Kidney tubule cell (primary cell): ENCODE results near the gene GCNT1.
"Not testable (repeated sequence)": the region's sequence is repeated elsewhere in the genome, so short reads cannot be mapped to it uniquely, and the experiment has no call there.

Experiments used
- DNase-seq: peaks from one replicate; pipeline ENCODE4 v3.0.0-alpha.2; 2018; ENCODE audit warnings: low spot score

The GCNT1 gene

GRCh38 chr9:76458903-76459693, at the start of gene GCNT1:
GCNT1 (plus strand) TSS chr9:76459182; CDS start chr9:76502382, 43,200 bp downstream.
- peak; percentile 95 for DNase-seq

- peak; percentile 32 for DNase-seq
Observed at GRCh38 chr9:76412638-76413037, 46.3 kb upstream of the GCNT1 start.

DNA sequence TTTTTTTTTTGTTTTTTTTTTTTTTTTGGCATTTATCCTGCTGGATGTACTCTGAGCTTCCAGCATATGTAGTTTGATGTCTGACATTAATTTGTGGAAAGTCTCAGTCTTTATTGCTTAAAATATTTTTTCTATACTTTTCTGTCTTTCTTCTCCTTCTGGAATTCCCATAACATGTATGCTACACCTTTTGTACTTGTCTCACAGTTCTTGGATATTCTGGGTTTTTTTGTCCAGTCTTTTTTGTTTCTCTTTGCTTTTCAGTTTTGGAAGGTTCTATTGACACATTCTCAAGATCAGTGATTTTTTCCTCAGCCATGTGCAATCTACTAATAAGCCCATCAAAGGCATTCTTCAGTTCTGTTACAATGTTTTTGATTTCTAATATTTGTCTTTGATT, 45.3 kb upstream of the GCNT1 start:
- DNase-seq, result no peak

DNA sequence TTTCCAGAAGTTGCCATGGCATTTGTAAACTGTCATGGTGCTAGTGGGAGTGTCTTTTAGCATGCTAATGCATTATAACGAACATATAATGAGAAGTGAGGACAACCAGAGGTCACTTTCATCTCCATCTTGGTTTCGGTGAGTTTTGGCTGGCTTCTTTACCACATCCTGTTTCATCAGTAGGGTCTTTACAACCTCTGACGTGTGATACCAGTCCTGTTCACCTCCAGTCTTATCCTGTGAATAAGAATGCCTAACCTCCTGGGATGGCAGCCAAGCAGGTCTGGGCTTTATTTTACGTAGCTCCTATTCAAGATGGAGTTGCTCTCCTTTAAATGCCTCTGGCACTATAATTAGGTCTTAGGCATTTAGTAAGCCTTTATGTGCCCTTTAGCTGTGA, 44.3 kb upstream of the GCNT1 start:
- no peak for DNase-seq

- DNase-seq, result peak; percentile 17
Observed at GRCh38 chr9:76415154-76415553, 43.8 kb upstream of the GCNT1 start.

DNA sequence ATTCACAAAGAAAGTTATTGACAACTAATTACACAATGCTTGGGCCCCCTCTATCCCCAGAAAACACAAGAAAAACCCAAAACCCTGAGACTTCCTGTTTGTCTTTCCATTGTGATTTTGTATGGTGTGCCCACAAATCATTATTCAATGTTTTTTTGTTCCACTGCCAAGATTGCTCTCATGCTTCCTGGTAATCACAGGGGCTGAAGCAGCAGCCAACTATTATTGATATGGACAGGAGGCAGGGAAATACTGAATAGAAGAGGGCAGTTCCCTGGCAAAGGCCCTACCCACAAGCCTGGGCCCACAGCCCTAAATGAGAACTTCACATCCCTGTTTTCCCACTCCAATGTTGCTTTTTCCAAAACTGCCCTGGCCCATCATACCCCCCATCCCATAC, 43.3 kb upstream of the GCNT1 start:
- peak; percentile 23 for DNase-seq

- DNase-seq, result no peak
Observed at GRCh38 chr9:76417394-76417793, 41.6 kb upstream of the GCNT1 start.

DNA sequence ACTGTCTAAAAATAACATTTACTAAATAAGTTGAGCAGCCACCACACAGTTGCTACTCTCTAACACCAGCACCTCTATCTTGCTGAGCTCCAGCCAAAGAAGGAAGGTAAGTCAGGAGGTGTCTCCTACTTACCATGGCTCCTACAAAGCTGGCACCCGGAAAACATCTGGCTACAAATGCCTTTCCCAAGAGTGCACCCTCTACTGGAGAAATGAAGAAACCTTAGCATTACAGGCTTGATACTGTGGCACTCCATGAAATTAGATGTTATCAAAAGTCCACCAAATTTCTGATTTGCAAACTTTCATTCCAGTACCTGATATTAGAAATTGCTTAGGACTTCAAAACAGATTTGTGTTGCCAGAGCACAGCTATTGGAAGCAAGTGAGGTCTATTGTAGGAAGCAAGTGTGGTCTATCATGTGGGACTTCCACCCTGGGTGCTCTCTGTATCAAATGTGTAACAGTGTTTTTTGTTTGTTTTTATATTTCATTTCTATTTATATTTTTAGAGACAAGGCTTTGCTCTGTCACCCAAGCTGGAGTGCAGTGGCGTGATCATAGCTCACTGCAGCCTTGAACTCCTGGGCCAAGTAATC, 39.1 kb upstream of the GCNT1 start:
- DNase-seq, result peak; percentile 26

- DNase-seq, result no peak
Observed at GRCh38 chr9:76423216-76424177, 35.5 kb upstream of the GCNT1 start.

- DNase-seq, result no peak
Observed at GRCh38 chr9:76424491-76424890, 34.5 kb upstream of the GCNT1 start.

DNA sequence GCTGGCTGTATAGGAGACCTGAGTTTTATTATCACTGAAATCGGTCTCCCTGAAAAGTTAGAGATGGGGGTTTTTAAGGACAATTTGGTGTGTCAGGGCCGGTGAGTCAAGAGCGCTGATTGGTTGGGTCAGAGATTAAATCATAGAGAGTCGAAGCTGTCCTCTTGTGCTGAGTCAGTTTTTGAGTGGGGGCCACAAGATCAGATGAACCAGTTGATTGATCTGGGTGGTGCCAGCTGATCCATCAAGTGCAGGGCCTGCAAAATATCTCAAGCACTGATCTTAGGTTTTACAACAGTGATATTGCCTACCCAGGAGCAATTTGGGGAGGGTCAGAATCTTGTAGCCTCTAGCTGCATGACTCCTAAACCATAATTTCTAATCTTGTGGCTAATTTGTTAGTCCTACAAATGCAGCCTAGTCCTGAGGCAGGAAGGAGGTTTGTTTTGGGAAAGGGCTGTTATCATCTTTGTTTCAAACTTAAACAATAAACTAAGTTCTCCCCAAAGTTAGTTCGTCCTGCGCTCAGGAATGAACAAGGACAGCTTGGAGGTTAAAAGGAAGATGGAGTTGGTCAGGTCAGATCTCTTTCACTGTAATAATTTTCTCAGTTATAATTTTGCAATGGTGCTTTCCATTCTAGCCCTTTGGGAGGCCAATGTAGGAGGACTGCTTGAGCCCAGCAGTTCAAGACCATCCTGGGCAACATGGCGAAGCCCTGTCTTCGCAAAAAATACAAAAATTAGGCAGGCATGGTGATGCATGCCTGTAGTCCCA, 33.1 kb upstream of the GCNT1 start:
- no peak for DNase-seq

DNA sequence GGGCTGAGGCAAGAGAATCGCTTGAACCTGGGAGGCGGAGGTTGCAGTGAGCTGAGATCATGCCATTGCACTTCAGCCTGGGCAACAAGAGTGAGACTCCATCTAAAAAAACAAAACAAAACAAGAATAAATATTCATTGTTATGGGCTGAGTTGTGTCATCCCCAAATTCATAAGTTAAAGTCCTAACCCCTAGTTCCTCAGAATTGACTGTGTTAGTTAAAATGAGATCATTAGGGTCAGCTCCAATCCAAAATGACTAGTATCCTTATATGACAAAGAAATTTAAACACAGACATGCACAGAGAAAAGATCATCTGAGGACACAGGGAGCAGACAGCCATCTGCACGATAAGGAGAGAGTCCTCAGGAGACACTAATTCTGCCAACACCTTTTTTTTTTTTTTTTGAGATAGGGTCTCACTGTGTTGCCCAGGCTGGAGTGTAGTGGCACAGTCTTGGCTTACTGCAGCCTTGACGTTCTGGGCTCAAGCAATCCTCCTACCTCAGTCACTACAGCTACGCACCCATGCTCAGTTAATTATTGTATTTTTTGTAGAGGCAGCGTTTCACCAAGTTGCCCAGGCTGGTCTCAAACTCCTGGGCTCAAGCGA, 32.1 kb upstream of the GCNT1 start:
- no peak for DNase-seq

DNA sequence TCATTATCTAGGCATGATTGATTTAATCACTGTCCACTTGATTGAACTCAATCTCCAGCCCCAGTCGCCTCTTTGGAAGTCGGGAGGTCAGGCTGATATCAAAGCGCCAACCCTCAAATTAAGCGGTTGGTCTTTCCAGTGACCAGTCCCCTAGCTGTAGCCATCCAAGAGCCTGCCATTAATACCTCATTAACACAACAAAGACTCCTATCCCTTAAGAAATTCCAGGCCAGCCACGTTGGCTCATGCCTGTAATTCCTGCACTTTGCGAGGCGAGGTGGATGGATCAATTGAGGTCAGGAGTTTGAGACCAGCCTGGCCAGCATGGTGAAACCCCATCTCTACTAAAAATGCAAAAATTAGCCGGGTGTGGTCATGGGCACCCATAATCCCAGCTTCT, 27.4 kb upstream of the GCNT1 start:
- DNase-seq, result no peak

DNA sequence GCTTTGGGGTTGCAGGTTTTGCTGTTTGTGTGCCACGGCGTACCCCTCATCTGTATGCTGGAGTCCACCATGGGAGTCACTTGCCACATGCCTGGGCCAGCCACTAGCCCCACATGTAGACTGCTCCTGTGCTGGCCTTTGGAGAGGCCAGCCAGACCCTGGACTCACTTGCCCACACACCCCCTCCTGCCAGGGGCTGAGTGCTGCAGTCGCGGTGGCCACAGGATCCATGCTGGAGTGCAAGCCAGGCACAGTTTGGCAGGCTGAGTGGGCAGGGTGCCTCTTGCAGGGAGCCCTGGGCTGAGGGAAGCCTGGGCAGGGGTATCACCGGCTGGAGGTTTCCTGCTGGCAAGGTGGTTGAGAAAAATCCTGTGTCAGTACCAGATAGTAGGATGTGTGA, 25.6 kb upstream of the GCNT1 start:
- DNase-seq, result no peak

GRCh38 chr9:76433836-76434235, 25.1 kb upstream of the GCNT1 start:
- peak; percentile 57 for DNase-seq

- DNase-seq, result not testable (repeated sequence)
Observed at GRCh38 chr9:76434897-76435296, 24.1 kb upstream of the GCNT1 start.

DNA sequence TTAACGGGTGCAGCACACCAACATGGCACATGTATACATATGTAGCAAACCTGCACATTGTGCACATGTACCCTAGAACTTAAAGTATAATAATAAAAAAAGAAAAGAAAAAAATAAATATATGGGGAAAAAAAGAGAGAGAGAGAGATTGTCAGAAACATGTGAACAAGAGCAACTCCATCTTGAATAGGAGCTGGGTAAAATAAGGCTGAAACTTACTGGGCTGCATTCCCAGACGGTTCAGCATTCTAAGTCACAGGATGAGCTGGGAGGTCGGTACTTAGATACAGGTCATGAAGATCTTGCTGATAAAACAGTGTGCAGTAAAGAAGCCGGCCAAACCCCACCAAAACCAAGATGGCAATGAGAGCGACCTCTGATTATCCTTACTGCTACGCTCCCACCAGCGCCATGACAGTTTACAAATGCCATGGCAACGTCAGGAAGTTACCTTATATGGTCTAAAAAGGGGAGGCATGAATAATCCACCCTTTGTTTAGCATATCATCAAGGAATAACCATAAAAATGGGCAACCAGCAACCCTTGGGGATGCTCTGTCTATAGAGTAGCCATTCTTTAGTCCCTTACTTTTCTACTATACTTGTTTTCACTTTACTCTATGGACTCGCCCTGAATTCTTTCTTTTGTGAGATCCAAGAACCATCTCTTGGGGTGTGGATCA, 21.8 kb upstream of the GCNT1 start:
- DNase-seq, result not testable (repeated sequence)

DNA sequence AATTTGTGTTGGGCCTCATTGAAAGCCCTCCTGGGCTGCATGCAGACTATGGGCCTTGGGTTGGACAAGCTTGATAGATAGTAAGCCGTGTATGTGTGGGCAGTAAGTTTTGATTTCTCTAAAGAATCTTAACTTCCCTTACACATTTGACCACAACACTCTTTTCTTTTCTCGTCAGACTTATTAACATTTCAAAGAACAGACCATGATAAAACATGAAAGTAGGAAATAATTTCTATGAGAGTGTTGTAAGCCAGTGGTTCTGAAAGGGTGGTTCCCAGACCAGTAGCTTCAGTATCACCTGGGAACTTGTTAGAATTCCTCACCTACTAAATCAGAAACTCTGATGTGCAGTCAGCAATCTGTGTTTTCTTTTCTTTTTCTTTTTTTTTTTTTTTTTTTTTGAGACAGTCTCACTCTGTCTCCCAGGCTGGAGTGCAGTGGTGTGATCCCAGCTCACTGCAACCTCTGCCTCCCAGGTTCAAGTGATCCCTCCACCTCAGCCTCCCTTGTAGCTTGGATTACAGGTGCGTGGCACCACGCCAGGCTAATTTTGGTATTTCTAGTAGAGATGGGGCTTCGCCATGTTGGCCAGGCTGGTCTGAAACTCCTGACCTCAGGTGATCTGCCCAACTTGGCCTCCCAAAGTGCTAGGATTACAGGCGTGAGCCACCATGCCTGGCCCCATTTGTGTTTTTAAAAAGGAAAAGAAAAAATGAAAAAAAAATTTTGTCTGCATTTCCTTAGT, 20.0 kb upstream of the GCNT1 start:
- no peak for DNase-seq

- peak; percentile 95 for DNase-seq
Observed at GRCh38 chr9:76441551-76442322, 17.2 kb upstream of the GCNT1 start.
